ENCODE measurements around the gene SOS2.

The SOS2 gene

DNA sequence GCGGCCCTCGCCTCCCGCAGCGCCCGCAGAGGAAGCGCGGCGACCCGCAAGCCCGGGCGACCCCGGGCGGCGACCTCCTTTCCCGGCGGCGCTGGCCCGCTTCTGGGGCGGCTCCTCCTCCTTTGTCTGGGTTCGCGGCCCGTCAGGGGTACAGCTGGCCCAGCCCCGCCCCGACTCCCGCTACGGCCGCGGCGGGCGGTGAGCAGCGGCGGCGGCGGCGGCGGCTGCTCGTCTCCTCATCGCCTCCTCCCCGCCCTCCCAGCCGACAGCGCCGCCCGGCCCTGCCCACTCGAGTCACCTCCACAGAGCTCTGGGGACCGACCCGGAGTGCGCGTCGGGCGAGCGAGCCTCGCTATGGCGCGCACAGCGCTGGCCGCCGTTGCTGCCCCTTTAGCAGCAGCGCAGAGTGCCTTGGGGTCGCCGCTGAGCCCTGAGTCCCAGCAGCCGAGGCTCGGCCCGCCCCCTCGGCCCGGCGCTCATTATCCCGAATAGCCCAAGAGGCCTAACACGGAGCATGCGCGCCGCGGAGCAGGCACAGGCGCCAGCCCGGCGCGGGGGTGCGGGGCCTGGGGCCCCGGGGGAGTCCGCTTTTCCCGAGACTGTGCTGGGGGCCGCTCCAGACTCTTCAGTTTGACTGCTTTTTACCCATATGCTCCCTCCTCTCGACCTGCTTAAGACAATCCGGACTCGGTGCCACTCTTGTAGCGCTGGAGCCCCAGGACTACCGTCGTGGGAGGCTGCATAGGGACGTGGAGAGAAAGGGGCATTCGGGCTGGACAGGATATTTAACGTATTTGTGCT is at the start of gene SOS2:
Gene SOS2, minus strand, starts transcription at position 104 of the 801 bp plus-strand sequence. CDS start 295 bp downstream, outside the sequence.
- TF ChIP-seq, protein P1, sequence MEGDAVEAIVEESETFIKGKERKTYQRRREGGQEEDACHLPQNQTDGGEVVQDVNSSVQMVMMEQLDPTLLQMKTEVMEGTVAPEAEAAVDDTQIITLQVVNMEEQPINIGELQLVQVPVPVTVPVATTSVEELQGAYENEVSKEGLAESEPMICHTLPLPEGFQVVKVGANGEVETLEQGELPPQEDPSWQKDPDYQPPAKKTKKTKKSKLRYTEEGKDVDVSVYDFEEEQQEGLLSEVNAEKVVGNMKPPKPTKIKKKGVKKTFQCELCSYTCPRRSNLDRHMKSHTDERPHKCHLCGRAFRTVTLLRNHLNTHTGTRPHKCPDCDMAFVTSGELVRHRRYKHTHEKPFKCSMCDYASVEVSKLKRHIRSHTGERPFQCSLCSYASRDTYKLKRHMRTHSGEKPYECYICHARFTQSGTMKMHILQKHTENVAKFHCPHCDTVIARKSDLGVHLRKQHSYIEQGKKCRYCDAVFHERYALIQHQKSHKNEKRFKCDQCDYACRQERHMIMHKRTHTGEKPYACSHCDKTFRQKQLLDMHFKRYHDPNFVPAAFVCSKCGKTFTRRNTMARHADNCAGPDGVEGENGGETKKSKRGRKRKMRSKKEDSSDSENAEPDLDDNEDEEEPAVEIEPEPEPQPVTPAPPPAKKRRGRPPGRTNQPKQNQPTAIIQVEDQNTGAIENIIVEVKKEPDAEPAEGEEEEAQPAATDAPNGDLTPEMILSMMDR (conservative IDR thresholded peaks at IDR 0.05; ENCODE audit: low read depth, low read length), result no peak
- peak; percentile 83 for DNase-seq (ENCODE audit: low read depth)
- H3K4me3 ChIP-seq (ENCODE audit: low read depth, low read length), result peak within 1 kb of the TSS; percentile 94

DNA sequence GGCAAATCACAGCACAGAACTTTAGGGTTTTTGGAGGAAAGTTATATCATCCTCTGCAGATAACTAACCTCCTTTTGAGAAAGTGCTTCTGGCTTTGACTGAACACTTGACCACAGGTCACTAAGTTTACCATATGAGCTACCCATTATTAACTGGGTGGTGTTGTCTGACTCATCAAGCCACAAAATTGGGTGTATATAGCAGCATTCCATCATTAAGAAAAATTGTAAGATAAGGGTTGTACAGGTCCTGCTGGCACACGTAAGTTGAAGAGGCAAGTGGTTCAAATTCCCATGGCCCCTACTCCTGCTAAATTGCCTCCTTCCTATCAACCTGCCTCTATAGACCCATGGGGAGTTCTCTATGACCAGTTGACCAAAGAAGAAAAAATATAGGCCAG is 41.1 kb upstream of the SOS2 start:
- DNase-seq (ENCODE audit: low read depth), result no peak
- no peak overlapping the region for H3K4me3 ChIP-seq (ENCODE audit: low read depth, low read length)

DNA sequence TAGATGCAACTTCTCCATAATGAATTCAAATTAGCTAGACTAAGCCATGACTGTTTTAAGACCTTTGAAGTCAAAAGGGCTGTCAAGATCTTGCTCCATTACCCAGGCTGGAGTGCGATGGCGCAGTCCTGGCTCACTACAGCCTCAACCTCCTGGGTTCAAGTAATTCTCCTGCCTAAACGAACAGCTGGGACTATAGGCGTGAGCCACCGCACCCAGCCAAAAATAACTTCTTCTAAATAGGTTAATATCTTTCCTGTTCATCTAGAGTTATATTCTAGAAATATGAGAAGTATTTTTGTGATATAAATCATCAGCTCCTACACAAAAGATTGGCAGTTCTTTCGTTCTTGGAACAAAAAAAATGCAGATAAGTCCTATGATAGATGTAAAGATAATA is 39.6 kb upstream of the SOS2 start:
- TF ChIP-seq, protein P1 (conservative IDR thresholded peaks at IDR 0.05; ENCODE audit: low read depth, low read length), result no peak
- DNase-seq (ENCODE audit: low read depth), result no peak
- H3K4me3 ChIP-seq (ENCODE audit: low read depth, low read length), result no peak overlapping the region

More for the DNA sequence above, 41.1 kb upstream of the SOS2 start:
- TF ChIP-seq, protein P1 (conservative IDR thresholded peaks at IDR 0.05; ENCODE audit: low read depth, low read length), result no peak

DNA sequence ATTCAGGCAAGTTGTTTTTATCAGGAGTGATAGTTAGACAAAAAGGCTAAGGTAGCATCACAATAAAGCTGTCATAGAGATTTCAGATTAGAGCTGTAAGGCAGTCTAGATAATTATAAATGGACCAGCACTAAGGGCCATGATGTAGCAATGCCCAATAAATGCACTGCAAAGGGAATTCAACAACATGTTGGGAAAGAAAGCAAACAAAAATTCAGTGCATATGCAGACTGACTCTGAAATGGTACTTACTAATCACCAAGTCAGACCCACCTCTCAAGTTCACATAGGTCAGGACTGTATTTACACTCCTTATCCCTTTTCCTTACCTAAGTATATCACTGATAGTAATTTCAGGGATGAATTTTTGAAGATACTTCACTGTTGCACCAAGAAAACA is 33.7 kb upstream of the SOS2 start:
- TF ChIP-seq, protein P1 (conservative IDR thresholded peaks at IDR 0.05; ENCODE audit: low read depth, low read length), result no peak
- DNase-seq (ENCODE audit: low read depth), result no peak
- no peak overlapping the region for H3K4me3 ChIP-seq (ENCODE audit: low read depth, low read length)

DNA sequence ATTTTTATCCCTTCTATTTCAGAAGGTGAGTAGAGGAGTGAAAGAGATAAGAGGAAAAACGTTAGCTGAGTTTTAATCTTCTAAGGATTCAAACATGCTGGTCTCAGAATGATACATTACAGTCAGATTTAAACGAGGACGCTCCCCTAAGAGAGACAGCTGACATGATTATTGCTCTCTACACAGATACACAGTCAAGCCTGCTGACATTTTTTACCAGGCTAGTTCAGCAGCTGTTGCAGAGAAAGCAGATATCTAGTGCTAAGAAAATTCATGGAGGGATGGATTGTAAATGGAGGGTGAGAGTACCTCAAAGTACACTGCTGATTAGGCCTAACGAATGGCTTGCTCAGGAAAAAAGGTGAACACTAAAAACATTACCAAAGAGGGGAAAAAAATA is 31.9 kb upstream of the SOS2 start:
- DNase-seq (ENCODE audit: low read depth), result no peak
- H3K4me3 ChIP-seq (ENCODE audit: low read depth, low read length), result no peak overlapping the region
- TF ChIP-seq, protein P1 (conservative IDR thresholded peaks at IDR 0.05; ENCODE audit: low read depth, low read length), result no peak

DNA sequence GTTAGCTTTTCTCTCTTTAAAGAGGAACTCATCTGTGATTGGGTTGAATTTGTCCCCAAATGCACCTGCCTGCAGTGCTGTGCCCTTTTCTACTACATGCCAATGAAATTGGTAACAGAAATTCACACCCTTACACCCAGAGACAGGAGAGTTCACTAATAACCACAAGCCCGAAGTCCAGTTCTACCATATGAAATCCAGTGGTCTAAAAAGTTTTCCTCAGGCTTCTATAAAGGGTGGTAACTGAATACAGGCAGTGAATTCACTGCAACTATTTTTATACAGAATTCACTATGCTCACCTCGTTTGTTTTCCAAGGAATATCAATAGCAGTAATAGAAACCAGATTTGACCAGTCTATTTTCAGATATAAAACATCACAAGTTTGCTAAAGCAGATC is 31.5 kb upstream of the SOS2 start:
- TF ChIP-seq, protein P1 (conservative IDR thresholded peaks at IDR 0.05; ENCODE audit: low read depth, low read length), result no peak
- H3K4me3 ChIP-seq (ENCODE audit: low read depth, low read length), result no peak overlapping the region
- DNase-seq (ENCODE audit: low read depth), result no peak

DNA sequence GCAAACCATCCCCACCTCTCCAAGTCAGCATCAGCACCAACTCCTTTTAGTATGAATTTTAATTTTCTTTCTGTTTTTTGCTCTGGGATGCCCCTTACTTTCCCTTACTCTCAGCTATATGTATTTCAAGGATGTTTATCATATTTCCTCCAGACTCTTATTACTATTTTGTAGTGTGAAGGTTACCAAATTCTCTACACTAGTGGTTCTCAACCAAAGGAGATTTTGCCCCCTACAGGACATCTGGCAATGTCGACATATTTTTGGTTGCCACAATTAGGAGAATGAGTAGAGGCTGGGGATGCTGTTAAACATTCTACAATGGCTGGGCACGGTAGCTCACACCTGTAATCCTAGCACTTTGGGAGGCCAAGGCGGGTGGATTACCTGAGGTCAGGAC is 29.1 kb upstream of the SOS2 start:
- DNase-seq (ENCODE audit: low read depth), result peak; percentile 78
- TF ChIP-seq, protein P1 (conservative IDR thresholded peaks at IDR 0.05; ENCODE audit: low read depth, low read length), result peak; percentile 71
- no peak overlapping the region for H3K4me3 ChIP-seq (ENCODE audit: low read depth, low read length)

Data from choroid plexus epithelial cell (primary cell).